Measurements from ENCODE around the gene GALNT18.
"Not testable (repeated sequence)": the region's sequence is repeated elsewhere in the genome, so short reads cannot be mapped to it uniquely, and the experiment has no call there.

The GALNT18 gene

GRCh38 chr11:11380340-11380739 lies 241.5 kb downstream of the GALNT18 start:
- no peak for FAIRE-seq

- FAIRE-seq = no peak
These were observed 242.1 kb downstream of the GALNT18 start for GRCh38 chr11:11379661-11380060.

GRCh38 chr11:11378184-11378940 lies 243.4 kb downstream of the GALNT18 start:
- FAIRE-seq = no peak

- FAIRE-seq = no peak
These were observed 247.3 kb downstream of the GALNT18 start for GRCh38 chr11:11374358-11375148.

GRCh38 chr11:11373934-11374333 lies 247.9 kb downstream of the GALNT18 start:
- no peak for FAIRE-seq

GRCh38 chr11:11372461-11372860 lies 249.3 kb downstream of the GALNT18 start:
- no peak for FAIRE-seq

GRCh38 chr11:11370962-11371303 lies 250.9 kb downstream of the GALNT18 start:
- no peak for FAIRE-seq

GRCh38 chr11:11370255-11370961 lies 251.4 kb downstream of the GALNT18 start:
- no peak for FAIRE-seq

- FAIRE-seq = no peak
These were observed 255.0 kb downstream of the GALNT18 start for GRCh38 chr11:11366793-11367192.

- no peak for FAIRE-seq
These were observed 258.1 kb downstream of the GALNT18 start for GRCh38 chr11:11363674-11364073.

- FAIRE-seq = no peak
These were observed 262.2 kb downstream of the GALNT18 start for GRCh38 chr11:11359611-11360010.

GRCh38 chr11:11356842-11357241 lies 265.0 kb downstream of the GALNT18 start:
- FAIRE-seq = no peak

GRCh38 chr11:11352878-11353277 lies 268.9 kb downstream of the GALNT18 start, which contains the start of gene CSNK2A3:
Gene CSNK2A3 (minus strand): TSS chr11:11353250. CDS start chr11:11353119, 131 bp downstream.
- FAIRE-seq = not testable (repeated sequence)

- not testable (repeated sequence) for FAIRE-seq
These were observed 270.0 kb downstream of the GALNT18 start for GRCh38 chr11:11351851-11352250.

- FAIRE-seq = no peak
These were observed 270.7 kb downstream of the GALNT18 start for GRCh38 chr11:11351042-11351586.

GRCh38 chr11:11349870-11350337 lies 271.9 kb downstream of the GALNT18 start:
- no peak for FAIRE-seq

- FAIRE-seq = no peak
These were observed 272.5 kb downstream of the GALNT18 start for GRCh38 chr11:11349106-11349825.

GRCh38 chr11:11348303-11348702 lies 273.5 kb downstream of the GALNT18 start:
- FAIRE-seq = no peak

GRCh38 chr11:11347592-11347991 lies 274.2 kb downstream of the GALNT18 start:
- no peak for FAIRE-seq

GRCh38 chr11:11346303-11346702 lies 275.5 kb downstream of the GALNT18 start:
- FAIRE-seq = no peak

- no peak for FAIRE-seq
These were observed 276.7 kb downstream of the GALNT18 start for GRCh38 chr11:11345099-11345498.

GRCh38 chr11:11344045-11344444 lies 277.8 kb downstream of the GALNT18 start:
- FAIRE-seq = no peak
